Measurements from ENCODE around the gene CNOT8. TPM values are rescaled to one million over a fixed set of nuclear protein-coding genes. Genes with fewer than 3 reads are reported as not detected.

Gene CNOT8
- total and polyA plus RNA-seq, 9 of the 15 experiments (the other 6 are each of a cell fraction or from before 2014, with no cell fraction given), result 15.2 to 68.9 (median 52.1) TPM

DNA sequence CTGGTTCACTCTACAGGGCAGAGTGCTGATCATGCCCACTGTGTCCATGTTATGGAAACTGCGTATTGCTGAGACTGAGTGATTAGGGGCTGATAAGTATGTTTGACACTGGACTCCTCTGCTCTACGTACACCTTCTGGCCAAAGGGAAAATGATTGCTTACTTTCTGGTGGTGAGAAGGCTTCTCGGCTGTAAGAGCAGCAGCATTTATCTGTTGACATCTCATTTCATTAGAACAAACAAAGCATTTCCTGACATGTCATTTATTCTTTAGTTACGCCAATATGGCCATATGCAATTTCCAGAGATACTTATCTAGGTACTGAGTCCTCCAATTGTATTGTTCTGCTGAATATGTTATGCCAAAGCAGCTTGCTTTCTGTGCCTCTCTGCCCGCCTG lies 13.6 kb upstream of the CNOT8 start (continued):
- TF ChIP-seq, protein P1, sequence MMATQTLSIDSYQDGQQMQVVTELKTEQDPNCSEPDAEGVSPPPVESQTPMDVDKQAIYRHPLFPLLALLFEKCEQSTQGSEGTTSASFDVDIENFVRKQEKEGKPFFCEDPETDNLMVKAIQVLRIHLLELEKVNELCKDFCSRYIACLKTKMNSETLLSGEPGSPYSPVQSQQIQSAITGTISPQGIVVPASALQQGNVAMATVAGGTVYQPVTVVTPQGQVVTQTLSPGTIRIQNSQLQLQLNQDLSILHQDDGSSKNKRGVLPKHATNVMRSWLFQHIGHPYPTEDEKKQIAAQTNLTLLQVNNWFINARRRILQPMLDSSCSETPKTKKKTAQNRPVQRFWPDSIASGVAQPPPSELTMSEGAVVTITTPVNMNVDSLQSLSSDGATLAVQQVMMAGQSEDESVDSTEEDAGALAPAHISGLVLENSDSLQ (IDR thresholded peaks at IDR 0.05), result peak; percentile 61
- TF ChIP-seq, protein P2, sequence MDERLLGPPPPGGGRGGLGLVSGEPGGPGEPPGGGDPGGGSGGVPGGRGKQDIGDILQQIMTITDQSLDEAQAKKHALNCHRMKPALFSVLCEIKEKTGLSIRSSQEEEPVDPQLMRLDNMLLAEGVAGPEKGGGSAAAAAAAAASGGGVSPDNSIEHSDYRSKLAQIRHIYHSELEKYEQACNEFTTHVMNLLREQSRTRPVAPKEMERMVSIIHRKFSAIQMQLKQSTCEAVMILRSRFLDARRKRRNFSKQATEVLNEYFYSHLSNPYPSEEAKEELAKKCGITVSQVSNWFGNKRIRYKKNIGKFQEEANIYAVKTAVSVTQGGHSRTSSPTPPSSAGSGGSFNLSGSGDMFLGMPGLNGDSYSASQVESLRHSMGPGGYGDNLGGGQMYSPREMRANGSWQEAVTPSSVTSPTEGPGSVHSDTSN (CRISPR knock-in tag; IDR thresholded peaks at IDR 0.05; ENCODE audit: low read depth), result no peak
- TF ChIP-seq, protein P2 (tag; conservative IDR thresholded peaks at IDR 0.05; ENCODE audit: low read depth), result peak; percentile 23; the same call in 1 of the 2 replicates
- TF ChIP-seq DDX20 (tag; IDR thresholded peaks at IDR 0.05; ENCODE audit: low read depth) (no peak), CCNT2 (IDR thresholded peaks at IDR 0.05; ENCODE audit: borderline replicate concordance, extremely low read depth, insufficient read length, low read depth, low read length) (peak; percentile 45), FOXA3 (CRISPR knock-in tag; conservative IDR thresholded peaks at IDR 0.05 in 1 of 2, IDR thresholded peaks at IDR 0.05 in 1 of 2) (peak in 1 of 2 experiments; percentile 83; a peak in 2 of 4 replicates)
